Sigmoid colon (tissue), 7 donors: ENCODE data around the gene DDX5. TPM values are rescaled to one million over a fixed set of nuclear protein-coding genes. Genes with fewer than 3 reads are reported as not detected.
"Not testable (repeated sequence)": the region's sequence is repeated elsewhere in the genome, so short reads cannot be mapped to it uniquely, and the experiment has no call there.

Source experiments
- DNase-seq: peaks from one replicate; pipeline ENCODE4 v3.0.0-alpha.2; 2019
- H3K27ac ChIP-seq, 4 donors: fragments of 200-600 bp; sonication (generic); one replicate each; pipeline ENCODE4 v1.5.1; 2016 to 2019; ENCODE audit warnings: mild to moderate bottlenecking in 1 of 4
- H3K27me3 ChIP-seq, 3 donors: fragments of 200-600 bp; sonication (generic); one replicate each; pipeline ENCODE4 v1.5.1; 2019; ENCODE audit warnings: mild to moderate bottlenecking in 1 of 3
- H3K36me3 ChIP-seq, 4 donors: fragments of 200-600 bp; sonication (generic); one replicate each; pipeline ENCODE4 v1.5.1; 2016 to 2019
- H3K4me1 ChIP-seq, 4 donors: fragments of 200-600 bp; sonication (generic); one replicate each; pipeline ENCODE4 v1.5.1; 2017 to 2019
- H3K4me3 ChIP-seq, 4 donors: fragments of 200-600 bp; sonication (generic); one replicate each; pipeline ENCODE4 v1.5.1; 2017 to 2019; ENCODE audit warnings: mild to moderate bottlenecking in 2 of 4, moderate library complexity in 1 of 4
- H3K9me3 ChIP-seq, 4 donors: fragments of 200-600 bp in 3 of 4; sonication (generic) in 3 of 4; one replicate each; pipeline versions ENCODE4 v1.5.1 to v1.6.1; 2013 to 2019
- EP300 ChIP-seq, 4 donors: sonication (generic); formaldehyde crosslinking; IDR thresholded peaks; one replicate each; pipeline ENCODE4 v1.6.1; 2017; ENCODE audit warnings: antibody characterized with exemption in 4 of 4
- POLR2A ChIP-seq, 2 donors: fragments of 450-650 bp; IDR thresholded peaks; one replicate each; pipeline ENCODE4 v1.6.1; 2016; ENCODE audit warnings: antibody characterized with exemption in 2 of 2, mild to moderate bottlenecking in 2 of 2, moderate library complexity in 2 of 2
- POLR2AphosphoS5 ChIP-seq, 4 donors: sonication (generic); formaldehyde crosslinking; IDR thresholded peaks; one replicate each; pipeline ENCODE4 v1.6.1; 2017; ENCODE audit warnings: antibody characterized with exemption in 4 of 4
- WGBS, 2 donors: extraction: QIAGEN DNeasy Blood & Tissue Kit; methylation state at CpG; one replicate each; pipeline ENCODE4 v1.1.7; 2013; 5-methylcytosine and 5-hydroxymethylcytosine counted together
- intact Hi-C: fragments of 100-400 bp; cut with DNase I; formaldehyde crosslinking; loops from one replicate; pipeline ENCODE4 v1.15.1; 2023
- polyA plus RNA-seq, 3 donors: library from polyadenylated mRNA; stranded (reverse); fragments of 200-250 nt; gene quantifications; one replicate each; pipeline ENCODE4 v1.2.3, GENCODE V29; 2013
- total RNA-seq, 4 donors: library from RNA; depleted of rRNA; stranded (reverse); fragments of >200 nt; gene quantifications; one replicate each; pipeline ENCODE4 v1.1.0, GENCODE V29; 2016
- TF ChIP-seq, protein P1 (sequence below), 4 experiments: fragments of 450-650 bp in 3 of 4; fragments of 200-600 bp in 1 of 4; IDR thresholded peaks; one replicate each; pipeline ENCODE4 v1.5.1; 2016 to 2019; ENCODE audit warnings: antibody characterized with exemption in 4 of 4, mild to moderate bottlenecking in 3 of 4, moderate library complexity in 2 of 4
- donor health status: healthy with polysubstance abuse.
- donor health status: Bipolar disorder and iron deficiency.
- donor health status: healthy.

Gene DDX5
- total and polyA plus RNA-seq, 7 donors: 187 to 1,652 (median 488) TPM

DNA sequence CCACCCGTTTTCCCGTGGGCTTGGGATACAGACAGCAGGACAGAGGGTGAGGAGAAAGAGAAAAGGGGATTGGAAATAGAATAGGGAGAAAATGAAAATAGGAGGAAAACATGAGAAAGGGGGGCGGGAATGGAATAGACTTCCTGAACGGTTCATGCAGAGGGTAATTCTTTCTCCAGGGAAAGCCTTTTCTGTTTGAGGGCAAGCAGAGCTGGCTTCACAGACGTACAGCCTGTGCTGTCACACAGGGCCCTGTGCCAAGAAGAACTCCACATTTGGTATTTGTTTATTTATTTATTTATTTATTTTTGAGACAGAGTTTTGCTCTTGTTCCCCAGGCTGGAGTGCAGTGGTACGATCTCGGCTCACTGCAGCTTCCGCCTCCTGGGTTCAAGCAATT lies 45.1 kb downstream of the DDX5 start:
- no peak overlapping the region for H3K4me3 ChIP-seq
- H3K36me3 ChIP-seq: no peaks in the 10 kb centered on the region
- DNase-seq: no peak
- TF ChIP-seq EP300 (IDR thresholded peaks at IDR 0.05) (no peak), POLR2AphosphoS5 (IDR thresholded peaks at IDR 0.05) (no peak), POLR2A (IDR thresholded peaks at IDR 0.05) (no peak)
- TF ChIP-seq, protein P1, sequence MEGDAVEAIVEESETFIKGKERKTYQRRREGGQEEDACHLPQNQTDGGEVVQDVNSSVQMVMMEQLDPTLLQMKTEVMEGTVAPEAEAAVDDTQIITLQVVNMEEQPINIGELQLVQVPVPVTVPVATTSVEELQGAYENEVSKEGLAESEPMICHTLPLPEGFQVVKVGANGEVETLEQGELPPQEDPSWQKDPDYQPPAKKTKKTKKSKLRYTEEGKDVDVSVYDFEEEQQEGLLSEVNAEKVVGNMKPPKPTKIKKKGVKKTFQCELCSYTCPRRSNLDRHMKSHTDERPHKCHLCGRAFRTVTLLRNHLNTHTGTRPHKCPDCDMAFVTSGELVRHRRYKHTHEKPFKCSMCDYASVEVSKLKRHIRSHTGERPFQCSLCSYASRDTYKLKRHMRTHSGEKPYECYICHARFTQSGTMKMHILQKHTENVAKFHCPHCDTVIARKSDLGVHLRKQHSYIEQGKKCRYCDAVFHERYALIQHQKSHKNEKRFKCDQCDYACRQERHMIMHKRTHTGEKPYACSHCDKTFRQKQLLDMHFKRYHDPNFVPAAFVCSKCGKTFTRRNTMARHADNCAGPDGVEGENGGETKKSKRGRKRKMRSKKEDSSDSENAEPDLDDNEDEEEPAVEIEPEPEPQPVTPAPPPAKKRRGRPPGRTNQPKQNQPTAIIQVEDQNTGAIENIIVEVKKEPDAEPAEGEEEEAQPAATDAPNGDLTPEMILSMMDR (IDR thresholded peaks at IDR 0.05): no peak
- no peaks in the 10 kb centered on the region for H3K27me3 ChIP-seq
- no peaks in the 10 kb centered on the region for H3K4me1 ChIP-seq
- 85 to 90% methylated on average over 8 of the region's 8 CpGs for WGBS, 2 donors
- intact Hi-C loops: no loop called here
- no peaks in the 10 kb centered on the region for H3K9me3 ChIP-seq
- no peak overlapping the region for H3K27ac ChIP-seq

DNA sequence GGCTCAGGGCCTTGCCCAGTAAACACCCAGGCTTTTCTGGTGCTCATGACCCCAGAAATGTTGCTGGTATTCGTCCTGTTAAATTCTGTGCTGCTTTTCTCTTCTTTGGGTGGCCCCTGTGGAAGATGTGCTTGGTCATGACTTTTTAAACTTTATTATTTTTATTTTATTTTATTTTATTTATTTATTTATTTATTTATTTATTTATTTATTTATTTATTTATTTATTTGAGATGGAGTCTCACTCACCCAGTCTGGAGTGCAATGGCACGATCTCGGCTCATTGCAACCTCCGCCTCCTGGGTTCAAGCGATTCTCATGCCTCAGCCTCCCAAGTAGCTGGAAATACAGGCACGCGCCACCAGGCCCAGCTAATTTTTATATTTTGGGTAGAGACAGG lies 46.3 kb downstream of the DDX5 start:
- H3K4me1 ChIP-seq, H3K9me3 ChIP-seq, DNase-seq, H3K27ac ChIP-seq, intact Hi-C loops, H3K4me3 ChIP-seq, H3K27me3 ChIP-seq, H3K36me3 ChIP-seq: not testable (repeated sequence)
- WGBS, 2 donors: 96% methylated on average over 7 of the region's 7 CpGs

DNA sequence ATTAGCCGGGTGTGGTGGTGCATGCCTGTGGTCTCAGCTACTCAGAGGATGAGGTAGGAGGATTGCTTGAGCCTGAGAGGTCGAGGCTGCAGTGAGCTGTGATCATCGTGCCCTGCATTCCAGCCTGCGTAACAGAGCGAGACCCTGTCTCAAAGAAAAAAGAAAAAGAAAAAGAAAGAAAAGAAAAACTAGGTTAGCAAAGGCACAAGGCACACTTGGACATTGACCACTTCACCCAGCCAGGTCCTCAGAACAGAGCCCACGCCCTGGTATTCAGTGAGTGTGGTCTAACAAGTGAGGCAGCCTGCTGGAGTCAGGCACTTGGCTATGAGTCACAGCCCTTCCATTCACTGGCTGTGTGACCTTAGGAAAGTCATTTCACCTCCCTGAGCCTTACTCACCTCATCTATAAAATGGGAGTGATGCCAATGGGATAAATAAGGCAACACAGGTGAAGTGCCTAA lies 46.8 kb downstream of the DDX5 start:
- Histone ChIP-seq H3K36me3 (no peaks in the 10 kb centered on the region), H3K9me3 (no peaks in the 10 kb centered on the region), H3K4me3 (no peak overlapping the region), H3K4me1 (no peaks in the 10 kb centered on the region), H3K27me3 (no peaks in the 10 kb centered on the region), H3K27ac (no peak overlapping the region)
- WGBS, 2 donors: 77 to 89% methylated on average over 6 of the region's 6 CpGs
- intact Hi-C loops: no loop called here
- TF ChIP-seq, protein P1 (IDR thresholded peaks at IDR 0.05): no peak
- no peak for TF ChIP-seq POLR2AphosphoS5 (IDR thresholded peaks at IDR 0.05)
- no peak for TF ChIP-seq EP300 (IDR thresholded peaks at IDR 0.05)
- TF ChIP-seq POLR2A (IDR thresholded peaks at IDR 0.05): no peak
- DNase-seq: no peak

DNA sequence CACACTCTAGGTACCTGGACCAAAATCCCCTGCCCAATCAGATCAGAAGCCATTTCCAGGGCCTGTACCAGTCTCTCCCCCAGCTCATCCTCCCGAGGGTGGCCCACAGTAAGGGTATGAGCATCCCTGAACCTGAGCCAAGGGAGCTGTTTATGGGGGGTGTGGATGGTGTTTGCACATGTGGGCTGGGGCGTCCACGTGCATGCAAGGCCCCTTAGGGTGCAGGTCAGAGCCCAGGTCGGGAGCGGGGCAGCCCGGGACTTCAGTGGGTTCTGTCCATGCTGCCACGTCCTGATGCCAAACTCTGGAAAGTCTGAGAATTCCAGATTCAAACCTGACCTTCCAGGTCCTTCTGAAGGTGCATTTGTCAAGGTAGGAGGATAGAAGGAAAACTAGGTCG lies 47.3 kb downstream of the DDX5 start:
- Histone ChIP-seq H3K27me3 (no peaks in the 10 kb centered on the region), H3K9me3 (no peaks in the 10 kb centered on the region), H3K36me3 (no peaks in the 10 kb centered on the region), H3K4me1 (no peaks in the 10 kb centered on the region), H3K27ac (no peak overlapping the region), H3K4me3 (no peak overlapping the region)
- no peak for DNase-seq
- TF ChIP-seq, protein P1 (IDR thresholded peaks at IDR 0.05): no peak
- TF ChIP-seq EP300 (IDR thresholded peaks at IDR 0.05) (no peak), POLR2A (IDR thresholded peaks at IDR 0.05) (no peak), POLR2AphosphoS5 (IDR thresholded peaks at IDR 0.05) (no peak)
- WGBS, 2 donors: 72 to 85% methylated on average over 8 of the region's 8 CpGs
- intact Hi-C loops: no loop called here

DNA sequence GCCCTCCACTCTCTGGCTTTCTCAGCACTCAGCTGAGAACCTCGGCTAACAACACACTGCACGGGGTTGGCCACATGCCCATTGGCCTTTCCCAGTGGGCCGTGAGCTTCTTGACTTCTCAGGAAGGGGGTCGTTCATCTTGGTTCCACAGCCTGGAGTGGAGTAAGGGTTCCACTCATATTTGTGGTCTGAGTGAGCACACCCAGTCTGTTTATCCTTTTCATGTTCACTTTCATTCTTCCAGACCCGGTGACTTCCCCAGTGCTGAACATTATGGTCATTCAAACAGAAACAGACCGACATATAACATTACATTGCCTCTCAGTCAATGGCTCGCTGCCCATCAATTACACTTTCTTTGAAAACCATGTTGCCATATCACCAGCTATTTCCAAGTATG lies 48.9 kb downstream of the DDX5 start:
- TF ChIP-seq POLR2AphosphoS5 (IDR thresholded peaks at IDR 0.05) (no peak), POLR2A (IDR thresholded peaks at IDR 0.05) (no peak), EP300 (IDR thresholded peaks at IDR 0.05) (no peak)
- H3K4me1 ChIP-seq: no peaks in the 10 kb centered on the region
- 75 to 87% methylated on average over 7 of the region's 7 CpGs for WGBS, 2 donors
- H3K4me3 ChIP-seq: no peak overlapping the region
- intact Hi-C loops: no loop called here
- H3K27ac ChIP-seq: no peak overlapping the region
- DNase-seq: no peak
- H3K27me3 ChIP-seq: no peaks in the 10 kb centered on the region
- H3K36me3 ChIP-seq: no peaks in the 10 kb centered on the region
- no peaks in the 10 kb centered on the region for H3K9me3 ChIP-seq
